ENCODE data around the gene ANXA5. TPM values are rescaled to one million over a fixed set of nuclear protein-coding genes. Genes with fewer than 3 reads are reported as not detected.

ANXA5 gene
- total RNA-seq, 1 experiment from 2014 or later: 280 TPM

DNA sequence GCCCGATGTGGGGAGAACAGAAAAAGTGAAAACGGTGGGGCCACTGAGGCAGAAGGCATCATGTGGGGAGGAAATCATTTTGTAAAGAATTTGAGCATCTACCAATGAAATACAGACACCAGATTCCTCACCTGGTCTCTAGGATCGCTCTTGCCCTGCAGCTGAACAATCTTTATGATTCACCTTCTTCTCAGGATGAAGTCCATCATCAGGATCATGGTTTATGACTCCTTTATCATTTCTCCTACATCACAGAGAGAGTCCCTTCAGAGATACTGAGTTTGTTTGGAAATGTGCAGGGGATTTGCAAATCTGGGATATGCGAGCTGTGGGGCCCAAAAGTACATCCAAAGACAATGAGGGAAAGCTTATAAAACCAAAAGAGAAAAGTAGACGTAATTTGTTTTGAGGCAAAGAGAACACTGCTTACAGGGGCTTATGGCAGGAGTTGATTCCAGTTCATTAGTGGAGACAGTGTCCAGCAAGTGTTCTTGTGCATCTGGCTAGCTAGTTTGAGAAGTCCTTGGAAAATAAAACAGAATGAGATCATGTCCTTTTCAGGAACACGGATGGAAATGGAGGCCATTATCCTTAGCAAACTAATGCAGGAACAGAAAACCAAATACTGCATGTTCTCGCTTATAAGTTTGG lies 15.3 kb upstream of the ANXA5 start:
- TF ChIP-seq CTCF (conservative IDR thresholded peaks at IDR 0.05; ENCODE audit: low read depth, low read length) (no peak), EZH2phosphoT487 (IDR thresholded peaks at IDR 0.05; ENCODE audit: borderline replicate concordance, low read length) (no peak), EZH2 (IDR thresholded peaks at IDR 0.05; ENCODE audit: low read length, unreplicated experiment) (no peak)
- peak overlapping the region; percentile 91 for H3K27ac ChIP-seq (ENCODE audit: low read length)
- ATAC-seq (peak; percentile 39), DNase-seq (peak; percentile 42)
- POLR2A ChIA-PET (ENCODE audit: unreplicated experiment): no interaction called here
- no peaks in the 10 kb centered on the region for H3K36me3 ChIP-seq (ENCODE audit: low read depth, low read length)
- 0 out of 2 replicates have a peak overlapping the region, but pooled peaks have one; percentile 37 for H3K9ac ChIP-seq (ENCODE audit: low read length)
- H3F3A ChIP-seq (ENCODE audit: low read length, unreplicated experiment): no peaks in the 10 kb centered on the region
- intact Hi-C loops (cut with micrococcal nuclease): no loop called here
- no peaks in the 10 kb centered on the region for H4K20me1 ChIP-seq (ENCODE audit: low read length)
- H3K9me3 ChIP-seq (ENCODE audit: low read length): no peaks in the 10 kb centered on the region
- H3K27me3 ChIP-seq (ENCODE audit: low read length): no peaks in the 10 kb centered on the region
- H3K4me1 ChIP-seq (ENCODE audit: insufficient read depth, low read length): peaks cover 27% of the 10 kb centered on the region
- H3K79me2 ChIP-seq (ENCODE audit: low read length): no peaks in the 10 kb centered on the region
- H2AFZ ChIP-seq (ENCODE audit: low read length): 0 out of 2 replicates have a peak overlapping the region, but pooled peaks have one; percentile 82
- peak overlapping the region; percentile 71; the same call in 1 of the 2 replicates for H3K4me3 ChIP-seq (ENCODE audit: low read length)
- no peaks in the 10 kb centered on the region for H3K9me2 ChIP-seq (replicated peaks; ENCODE audit: low read length)
- CTCF ChIA-PET: interaction anchor here (0.9 kb wide), 1 partner anchor 15 kb away, joined by 3 read pairs; the partner anchor contains the start of gene ANXA5
- no TSS peak for BruUV-seq (replicated peaks)
- peak overlapping the region; percentile 91 for H3K4me2 ChIP-seq (ENCODE audit: low read length)

DNA sequence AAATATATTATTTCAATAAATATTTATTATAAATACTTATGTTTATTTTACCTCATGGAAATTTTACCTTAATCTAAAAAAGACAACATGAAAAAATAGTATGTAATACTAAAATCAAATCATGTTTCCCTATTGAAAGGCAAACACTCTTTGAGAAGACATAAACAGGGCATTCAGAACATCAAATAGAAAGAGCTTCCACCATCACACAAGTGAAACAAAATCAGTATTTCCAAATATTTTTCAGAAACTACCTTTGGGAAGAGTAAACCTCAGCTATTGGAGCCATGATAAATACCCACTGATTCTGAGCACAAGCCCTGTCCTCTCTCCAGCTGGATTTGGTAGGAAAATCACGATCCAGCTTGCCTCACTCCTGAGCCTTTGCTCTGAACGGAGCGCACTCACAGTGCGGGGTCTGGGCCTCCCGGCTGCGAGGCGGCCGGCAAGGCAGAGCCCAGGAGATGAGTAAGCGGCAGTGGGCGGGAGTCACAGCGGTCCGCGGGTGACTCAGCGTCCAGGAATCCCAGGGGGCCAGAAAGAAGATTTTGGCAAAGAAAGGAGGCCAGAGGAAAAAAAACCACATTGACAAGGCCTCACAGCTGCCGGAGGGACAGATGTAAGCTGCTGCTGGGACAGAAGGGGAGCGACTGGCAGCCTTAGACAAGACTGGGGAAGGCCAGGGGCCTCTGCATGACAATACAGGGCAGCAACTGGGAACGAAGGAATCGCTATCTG lies 14.7 kb upstream of the ANXA5 start:
- ChIA-PET POLR2A (ENCODE audit: unreplicated experiment) (interaction anchor here (1.0 kb wide), 1 partner anchor 15 kb away, joined by 3 read pairs; the partner anchor contains the start of gene ANXA5), CTCF (interaction anchor here (0.9 kb wide), 1 partner anchor 14 kb away, joined by 3 read pairs; the partner anchor contains the start of gene ANXA5)
- Histone ChIP-seq H3K4me1 (ENCODE audit: insufficient read depth, low read length) (peaks cover 27% of the 10 kb centered on the region), H3K27ac (ENCODE audit: low read length) (peak overlapping the region; percentile 91), H3K9ac (ENCODE audit: low read length) (peak overlapping the region; percentile 66), H3K27me3 (ENCODE audit: low read length) (no peaks in the 10 kb centered on the region), H3K4me3 (ENCODE audit: low read length) (peak overlapping the region; percentile 71), H4K20me1 (ENCODE audit: low read length) (no peaks in the 10 kb centered on the region), H2AFZ (ENCODE audit: low read length) (peak overlapping the region; percentile 82; the same call in 1 of the 2 replicates), H3K9me2 (replicated peaks; ENCODE audit: low read length) (no peaks in the 10 kb centered on the region), H3K79me2 (ENCODE audit: low read length) (no peaks in the 10 kb centered on the region), H3K9me3 (ENCODE audit: low read length) (no peaks in the 10 kb centered on the region), H3K4me2 (ENCODE audit: low read length) (peak overlapping the region; percentile 91), H3K36me3 (ENCODE audit: low read depth, low read length) (no peaks in the 10 kb centered on the region), H3F3A (ENCODE audit: low read length, unreplicated experiment) (no peaks in the 10 kb centered on the region)
- DNase-seq (peak; percentile 93), ATAC-seq (peak; percentile 99)
- BruUV-seq (replicated peaks): TSS peak; percentile 33
- intact Hi-C loops (cut with micrococcal nuclease): loop anchor here (1.0 kb wide), 1 partner anchor 15 kb away; no protein-coding TSS in a partner anchor
- TF ChIP-seq EZH2phosphoT487 (IDR thresholded peaks at IDR 0.05; ENCODE audit: borderline replicate concordance, low read length): no peak
- no peak for TF ChIP-seq EZH2 (IDR thresholded peaks at IDR 0.05; ENCODE audit: low read length, unreplicated experiment)
- TF ChIP-seq CTCF (conservative IDR thresholded peaks at IDR 0.05; ENCODE audit: low read depth, low read length): no peak

Data from PC-3 (cell line).